Stimulated activated CD8-positive, alpha-beta memory T cell treated with anti-CD3 and anti-CD28 coated beads, Interleukin-12 subunit alpha, Interleukin-12 subunit beta, amount 100 ng/mL, for 24 hours (primary cell): Measurements from ENCODE around the gene ARF3.
"Not testable (repeated sequence)": the region's sequence is repeated elsewhere in the genome, so short reads cannot be mapped to it uniquely, and the experiment has no call there.

ENCODE experiments used
- DNase-seq: peaks from one replicate; pipeline ENCODE4 v3.0.0-alpha.2; 2020; ENCODE audit errors: extremely low read depth

The ARF3 gene

GRCh38 chr12:48929551-48929950 lies 27.7 kb downstream of the ARF3 start:
- no peak for DNase-seq

- no peak for DNase-seq
Observed at GRCh38 chr12:48927261-48927660, 30.0 kb downstream of the ARF3 start.

- peak; percentile 67 for DNase-seq
Observed at GRCh38 chr12:48925304-48926011, 31.8 kb downstream of the ARF3 start, which contains the start of gene FKBP11. Gene FKBP11, minus strand, starts transcription at chr12:48925492. Its CDS starts 64 bp downstream, at chr12:48925428.

GRCh38 chr12:48924617-48925303 lies 32.5 kb downstream of the ARF3 start:
- peak; percentile 50 for DNase-seq

- no peak for DNase-seq
Observed at GRCh38 chr12:48923117-48923516, 34.2 kb downstream of the ARF3 start.

- no peak for DNase-seq
Observed at GRCh38 chr12:48917857-48918537, 39.3 kb downstream of the ARF3 start.

- no peak for DNase-seq
Observed at GRCh38 chr12:48910196-48910595, 47.1 kb downstream of the ARF3 start.

- DNase-seq = not testable (repeated sequence)
Observed at GRCh38 chr12:48909698-48910097, 47.6 kb downstream of the ARF3 start.

- DNase-seq = no peak
Observed at GRCh38 chr12:48907245-48907644, 50.0 kb downstream of the ARF3 start.

GRCh38 chr12:48903982-48904411 lies 53.3 kb downstream of the ARF3 start:
- DNase-seq = peak; percentile 60

- no peak for DNase-seq
Observed at GRCh38 chr12:48903363-48903981, 53.8 kb downstream of the ARF3 start.

GRCh38 chr12:48901278-48901677 lies 56.0 kb downstream of the ARF3 start:
- DNase-seq = no peak

GRCh38 chr12:48899651-48900050 lies 57.6 kb downstream of the ARF3 start:
- DNase-seq = no peak

GRCh38 chr12:48894271-48894670 lies 63.0 kb downstream of the ARF3 start:
- DNase-seq = no peak

- DNase-seq = peak; percentile 32
Observed at GRCh38 chr12:48890657-48891418, 66.4 kb downstream of the ARF3 start.

GRCh38 chr12:48889679-48890078 lies 67.6 kb downstream of the ARF3 start:
- DNase-seq = no peak
